GM12891 (cell line): ENCODE data around the gene PELI3.

Experiments
- PAX5 ChIP-seq: IDR thresholded peaks from 2 replicates; pipeline ENCODE4 v1.6.1; 2011; ENCODE audit warnings: low read length, moderate library complexity, mild to moderate bottlenecking; ENCODE audit not compliant: insufficient read depth, severe bottlenecking
- POLR2A ChIP-seq: IDR thresholded peaks from 2 replicates; pipeline ENCODE4 v1.6.1; 2011; ENCODE audit warnings: low read depth, low read length, control low read depth
- POLR2AphosphoS5 ChIP-seq: IDR thresholded peaks from 2 replicates; pipeline ENCODE4 v1.6.1; 2011; ENCODE audit warnings: low read depth, low read length, control low read depth
- SPI1 ChIP-seq: IDR thresholded peaks from 2 replicates; pipeline ENCODE4 v1.6.1; 2011; ENCODE audit warnings: low read depth, low read length, control low read depth
- TAF1 ChIP-seq: IDR thresholded peaks from 2 replicates; pipeline ENCODE4 v1.6.1; 2011; ENCODE audit warnings: low read depth, low read length, control low read depth

GRCh38 chr11:66497206-66497605 lies 30.5 kb downstream of the PELI3 start:
- TF ChIP-seq PAX5 (no peak), POLR2AphosphoS5 (no peak), SPI1 (no peak), POLR2A (no peak), TAF1 (no peak)
